ENCODE data around the gene MRPL40. TPM values are rescaled to one million over a fixed set of nuclear protein-coding genes. Genes with fewer than 3 reads are reported as not detected.
A peak's percentile ranks its signal among the peaks of the same experiment; 100 is the strongest.
"Not testable (repeated sequence)": the region's sequence is repeated elsewhere in the genome, so short reads cannot be mapped to it uniquely, and the experiment has no call there.

MRPL40 gene
- total and polyA plus RNA-seq, 2 experiments from 2014 or later, result 25.9 to 57.6 TPM

DNA sequence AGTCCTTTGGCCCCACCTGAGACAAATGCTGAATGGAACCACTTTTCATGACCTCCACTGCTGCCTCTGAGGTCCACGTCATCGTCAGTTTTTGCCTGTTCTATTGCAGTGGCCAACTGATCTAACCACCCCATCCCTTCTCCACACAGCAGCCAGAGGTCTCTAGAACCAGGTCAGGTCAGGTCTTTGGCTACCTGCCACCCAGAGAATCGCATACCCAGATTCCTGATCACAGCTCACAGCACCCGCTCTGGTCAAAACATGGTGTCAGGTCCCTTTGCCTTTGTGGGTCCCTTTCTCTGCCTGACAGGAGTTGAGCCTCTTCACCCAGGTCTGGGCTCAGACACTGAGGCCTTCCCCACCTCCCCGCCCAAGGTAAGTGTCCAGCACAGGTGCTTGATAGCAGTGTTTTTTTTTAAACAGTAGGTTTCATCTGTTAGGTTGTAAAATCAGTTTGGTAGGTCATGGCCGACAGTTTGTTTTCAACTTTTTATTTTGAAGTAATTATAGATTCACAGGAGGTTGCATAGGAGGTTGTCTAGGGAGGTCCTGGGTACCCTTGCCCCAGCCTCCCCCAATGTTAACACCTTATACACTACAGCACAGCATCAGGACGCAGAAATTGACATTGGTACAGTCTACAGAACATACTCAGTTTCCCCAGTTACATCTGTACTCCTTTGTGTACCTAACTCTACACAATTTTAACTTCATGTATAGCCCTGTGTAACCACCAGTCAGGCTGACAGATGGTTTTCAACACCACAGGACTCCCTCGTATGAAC is 8.3 kb downstream of the MRPL40 start:
- WGBS (ENCODE audit: low lambda C conversion rate, missing lambda C conversion rate), result 83% methylated on average over 8 of the region's 8 CpGs
- peaks cover 5% of the 10 kb centered on the region for H3K4me1 ChIP-seq (ENCODE audit: insufficient read depth)
- peaks cover 67% of the 10 kb centered on the region for H3K79me2 ChIP-seq
- H3K4me3 ChIP-seq, result no peak overlapping the region
- H4K20me1 ChIP-seq (ENCODE audit: insufficient read depth, poor library complexity, severe bottlenecking), result peaks cover 5% of the 10 kb centered on the region
- no peak overlapping the region for H2AFZ ChIP-seq
- H3K27me3 ChIP-seq, result no peaks in the 10 kb centered on the region
- no peak overlapping the region for H3K27ac ChIP-seq
- H3K9me2 ChIP-seq (replicated peaks; ENCODE audit: insufficient read depth), result no peaks in the 10 kb centered on the region
- TF ChIP-seq EZH2 (IDR thresholded peaks at IDR 0.05; ENCODE audit: borderline replicate concordance) (no peak), EZH2phosphoT487 (IDR thresholded peaks at IDR 0.05; ENCODE audit: low read depth, severe bottlenecking, unreplicated experiment) (no peak)
- TF ChIP-seq, protein P1, sequence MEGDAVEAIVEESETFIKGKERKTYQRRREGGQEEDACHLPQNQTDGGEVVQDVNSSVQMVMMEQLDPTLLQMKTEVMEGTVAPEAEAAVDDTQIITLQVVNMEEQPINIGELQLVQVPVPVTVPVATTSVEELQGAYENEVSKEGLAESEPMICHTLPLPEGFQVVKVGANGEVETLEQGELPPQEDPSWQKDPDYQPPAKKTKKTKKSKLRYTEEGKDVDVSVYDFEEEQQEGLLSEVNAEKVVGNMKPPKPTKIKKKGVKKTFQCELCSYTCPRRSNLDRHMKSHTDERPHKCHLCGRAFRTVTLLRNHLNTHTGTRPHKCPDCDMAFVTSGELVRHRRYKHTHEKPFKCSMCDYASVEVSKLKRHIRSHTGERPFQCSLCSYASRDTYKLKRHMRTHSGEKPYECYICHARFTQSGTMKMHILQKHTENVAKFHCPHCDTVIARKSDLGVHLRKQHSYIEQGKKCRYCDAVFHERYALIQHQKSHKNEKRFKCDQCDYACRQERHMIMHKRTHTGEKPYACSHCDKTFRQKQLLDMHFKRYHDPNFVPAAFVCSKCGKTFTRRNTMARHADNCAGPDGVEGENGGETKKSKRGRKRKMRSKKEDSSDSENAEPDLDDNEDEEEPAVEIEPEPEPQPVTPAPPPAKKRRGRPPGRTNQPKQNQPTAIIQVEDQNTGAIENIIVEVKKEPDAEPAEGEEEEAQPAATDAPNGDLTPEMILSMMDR (IDR thresholded peaks at IDR 0.05; ENCODE audit: poor library complexity), result no peak
- no peaks in the 10 kb centered on the region for H3K36me3 ChIP-seq (replicated peaks; ENCODE audit: insufficient read depth, low read depth)
- no peaks in the 10 kb centered on the region for H3K9me3 ChIP-seq (ENCODE audit: low read depth)
- no peak for DNase-seq (ENCODE audit: low spot score)
- no peak overlapping the region for H3K4me2 ChIP-seq

DNA sequence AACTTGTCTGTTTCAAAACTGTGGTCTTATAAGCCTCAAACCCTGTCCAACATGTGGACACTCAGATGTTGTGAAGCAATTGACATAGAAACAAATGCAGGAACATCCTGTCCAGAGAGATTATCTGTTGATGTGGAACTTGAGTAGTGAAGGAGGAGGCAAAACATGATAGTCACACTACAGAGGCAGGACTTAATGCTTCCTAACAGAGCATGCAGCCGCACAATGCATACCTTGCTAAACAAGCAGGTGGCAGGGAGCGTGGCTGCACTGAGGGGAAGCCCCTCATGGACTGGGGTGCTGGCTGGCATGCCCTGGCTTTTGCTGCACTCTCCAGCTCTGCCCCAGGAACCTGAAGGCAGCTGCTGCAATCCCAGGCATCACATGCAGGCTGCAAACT is 9.8 kb downstream of the MRPL40 start:
- Histone ChIP-seq H4K20me1 (ENCODE audit: insufficient read depth, poor library complexity, severe bottlenecking) (peaks cover 5% of the 10 kb centered on the region), H3K9me3 (ENCODE audit: low read depth) (no peaks in the 10 kb centered on the region), H3K9me2 (replicated peaks; ENCODE audit: insufficient read depth) (no peaks in the 10 kb centered on the region), H3K36me3 (replicated peaks; ENCODE audit: insufficient read depth, low read depth) (no peaks in the 10 kb centered on the region), H3K4me3 (no peak overlapping the region), H3K4me2 (no peak overlapping the region), H3K27ac (peak overlapping the region; percentile 43), H3K79me2 (peaks cover 82% of the 10 kb centered on the region), H3K4me1 (ENCODE audit: insufficient read depth) (peaks cover 14% of the 10 kb centered on the region), H2AFZ (no peak overlapping the region), H3K27me3 (no peaks in the 10 kb centered on the region)
- TF ChIP-seq EZH2phosphoT487 (IDR thresholded peaks at IDR 0.05; ENCODE audit: low read depth, severe bottlenecking, unreplicated experiment), result no peak
- TF ChIP-seq EZH2 (IDR thresholded peaks at IDR 0.05; ENCODE audit: borderline replicate concordance), result no peak
- TF ChIP-seq, protein P1 (IDR thresholded peaks at IDR 0.05; ENCODE audit: poor library complexity), result no peak
- DNase-seq (ENCODE audit: low spot score), result no peak
- 91% methylated on average over 2 of the region's 2 CpGs for WGBS (ENCODE audit: low lambda C conversion rate, missing lambda C conversion rate)

DNA sequence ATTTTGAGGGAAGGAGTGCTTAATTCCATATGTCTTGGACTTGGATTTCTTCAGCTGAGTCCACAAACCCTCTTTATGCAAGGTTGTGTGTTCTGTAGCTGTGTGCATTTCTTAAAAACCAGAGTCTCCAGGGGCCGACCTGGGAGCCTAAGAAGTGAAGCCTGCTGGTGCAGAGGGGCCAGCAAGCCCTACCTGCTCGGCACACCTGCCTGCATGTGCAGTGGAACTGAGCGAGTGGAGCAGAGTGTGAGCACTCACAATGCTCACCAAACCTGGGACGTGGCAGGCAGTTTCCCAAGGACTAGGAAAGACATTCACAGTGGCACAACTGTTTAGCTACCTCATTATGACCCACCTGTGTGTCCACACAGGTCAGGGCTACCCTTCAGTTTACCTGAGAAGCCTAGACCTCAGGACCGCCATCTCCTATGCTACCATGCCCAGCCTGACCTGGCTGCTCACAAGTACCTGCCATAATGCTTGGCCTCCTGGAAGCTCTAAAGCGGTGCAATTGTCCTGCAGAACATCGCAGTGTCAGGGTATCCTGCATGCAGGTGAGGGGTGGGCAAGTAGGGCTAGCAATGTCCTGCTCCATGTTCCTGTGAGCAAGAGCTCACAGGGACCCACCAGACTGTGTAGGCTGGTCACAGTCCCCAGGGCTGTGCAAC is 11.3 kb downstream of the MRPL40 start:
- H2AFZ ChIP-seq, result no peak overlapping the region
- no peaks in the 10 kb centered on the region for H3K9me3 ChIP-seq (ENCODE audit: low read depth)
- TF ChIP-seq EZH2 (IDR thresholded peaks at IDR 0.05; ENCODE audit: borderline replicate concordance) (no peak), EZH2phosphoT487 (IDR thresholded peaks at IDR 0.05; ENCODE audit: low read depth, severe bottlenecking, unreplicated experiment) (no peak)
- TF ChIP-seq, protein P1 (IDR thresholded peaks at IDR 0.05; ENCODE audit: poor library complexity), result no peak
- 81% methylated on average over 7 of the region's 7 CpGs for WGBS (ENCODE audit: low lambda C conversion rate, missing lambda C conversion rate)
- no peak overlapping the region for H3K4me3 ChIP-seq
- H3K9me2 ChIP-seq (replicated peaks; ENCODE audit: insufficient read depth), result no peaks in the 10 kb centered on the region
- DNase-seq (ENCODE audit: low spot score), result no peak
- H3K27me3 ChIP-seq, result no peaks in the 10 kb centered on the region
- no peak overlapping the region for H3K4me2 ChIP-seq
- H3K27ac ChIP-seq, result no peak overlapping the region
- H4K20me1 ChIP-seq (ENCODE audit: insufficient read depth, poor library complexity, severe bottlenecking), result peaks cover 5% of the 10 kb centered on the region
- no peaks in the 10 kb centered on the region for H3K36me3 ChIP-seq (replicated peaks; ENCODE audit: insufficient read depth, low read depth)
- peaks cover 18% of the 10 kb centered on the region for H3K4me1 ChIP-seq (ENCODE audit: insufficient read depth)
- peaks cover 78% of the 10 kb centered on the region for H3K79me2 ChIP-seq

DNA sequence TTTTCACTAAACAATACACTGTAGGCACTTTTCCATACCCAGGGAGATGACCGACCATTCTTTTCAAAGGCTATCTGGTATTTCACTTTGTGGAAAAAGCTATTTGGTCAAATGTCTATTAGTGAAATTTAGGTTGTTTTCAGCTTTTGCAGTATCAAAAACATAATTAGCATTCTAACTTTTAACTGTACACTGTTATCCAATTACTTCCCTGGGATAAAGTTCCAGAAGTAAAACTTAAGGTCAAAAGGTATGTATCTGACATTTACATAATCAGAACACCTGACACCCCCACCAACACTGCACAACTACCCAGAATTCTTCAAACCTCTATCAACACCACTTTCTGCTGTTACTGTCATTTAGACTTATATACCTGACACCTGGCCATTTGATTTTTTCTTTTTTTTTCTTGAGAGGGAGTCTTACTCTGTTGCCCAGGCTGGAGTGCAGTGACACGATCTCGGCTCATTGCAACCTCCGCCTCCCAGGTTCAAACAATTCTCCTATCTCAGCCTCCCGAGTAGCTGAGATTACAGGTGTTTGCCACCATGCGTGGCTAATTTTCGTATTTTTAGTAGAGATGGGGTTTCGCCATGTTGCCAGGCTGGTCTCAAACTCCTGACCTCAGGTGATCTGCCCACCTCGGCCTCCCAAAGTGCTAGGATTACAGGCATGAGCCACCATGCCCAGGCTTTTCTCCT is 13.1 kb downstream of the MRPL40 start:
- not testable (repeated sequence) for H3K36me3 ChIP-seq (replicated peaks; ENCODE audit: insufficient read depth, low read depth); H3K27ac ChIP-seq

More for the DNA sequence above, 13.1 kb downstream of the MRPL40 start:
- not testable (repeated sequence) for H3K4me3 ChIP-seq; H2AFZ ChIP-seq; H3K9me3 ChIP-seq (ENCODE audit: low read depth); DNase-seq (ENCODE audit: low spot score); H3K9me2 ChIP-seq (replicated peaks; ENCODE audit: insufficient read depth); H4K20me1 ChIP-seq (ENCODE audit: insufficient read depth, poor library complexity, severe bottlenecking); H3K27me3 ChIP-seq
- 96% methylated on average over 9 of the region's 9 CpGs for WGBS (ENCODE audit: low lambda C conversion rate, missing lambda C conversion rate)
- Histone ChIP-seq H3K79me2 (peaks cover 64% of the 10 kb centered on the region), H3K4me1 (ENCODE audit: insufficient read depth) (peaks cover 20% of the 10 kb centered on the region), H3K4me2 (peak overlapping the region; percentile 93)
